NCI-H2107 treated with DMSO at 0.1 percent for 48 hours (cell line): ENCODE data around the gene GNB1.

Experiments
- DNase-seq: peaks from one replicate; lab custom pipeline; 2025; ENCODE audit not compliant: unreplicated experiment; lab: John Stamatoyannopoulos, UW

GNB1 gene

DNA sequence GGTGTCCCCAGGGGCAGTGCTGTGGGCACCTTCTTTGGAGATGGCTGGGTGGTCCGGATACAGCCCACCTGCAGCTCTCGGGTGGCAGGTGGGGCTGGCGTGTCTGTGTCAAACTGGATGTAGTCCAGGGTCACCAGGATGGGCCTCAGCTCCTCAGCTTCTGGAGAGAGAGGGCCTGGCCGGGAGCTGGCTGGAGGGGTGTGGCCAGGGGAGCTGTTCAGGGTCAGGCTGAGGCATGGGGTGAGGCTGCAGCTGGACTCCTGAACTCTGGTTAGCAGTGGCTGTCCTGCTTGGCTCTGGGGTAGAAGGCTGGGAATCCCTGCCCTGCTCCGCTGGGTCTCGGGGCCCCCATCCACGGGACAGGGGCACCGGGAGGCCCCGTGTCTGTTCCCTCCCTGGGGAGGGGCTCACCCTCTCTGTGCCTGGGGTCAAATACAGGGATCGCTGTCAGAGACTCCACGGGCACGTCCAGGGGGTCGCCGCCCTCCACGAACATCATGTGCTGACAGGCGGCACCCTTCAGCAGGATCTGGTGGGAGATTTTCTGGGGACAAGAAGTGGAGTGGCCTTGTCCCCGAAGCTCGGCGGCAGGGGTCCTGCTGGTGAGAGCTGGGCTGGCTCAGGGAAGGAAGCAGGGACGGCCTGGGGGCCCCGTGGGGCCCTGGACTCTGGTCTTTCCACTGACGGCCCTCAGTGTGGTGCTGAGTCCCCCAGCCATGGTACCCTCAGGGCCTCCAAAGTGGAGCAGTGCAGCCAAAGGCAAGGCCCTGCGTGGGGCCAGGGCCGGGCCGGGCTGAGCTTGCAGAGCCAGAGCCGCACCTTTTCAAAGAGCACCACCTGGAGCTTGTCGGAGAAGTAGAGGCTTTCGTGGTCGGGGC, 32.3 kb upstream of the GNB1 start:
- DNase-seq = no peak

DNA sequence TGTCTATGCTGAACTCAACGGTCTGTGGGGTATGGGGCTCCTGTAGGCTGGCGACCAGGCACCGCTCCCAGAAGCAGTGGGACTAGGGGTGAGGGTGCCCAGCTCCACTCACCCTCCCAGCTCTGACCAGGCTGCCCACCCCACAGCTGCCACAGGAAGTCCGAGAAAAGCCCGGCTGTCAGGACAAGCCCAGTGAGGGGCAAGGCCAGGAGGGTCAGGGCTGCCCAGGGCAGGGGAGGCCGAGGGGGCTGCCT, 31.7 kb upstream of the GNB1 start:
- DNase-seq = no peak

- DNase-seq = no peak
These were observed 31.2 kb upstream of the GNB1 start for GRCh38 chr1:1921901-1922701.

DNA sequence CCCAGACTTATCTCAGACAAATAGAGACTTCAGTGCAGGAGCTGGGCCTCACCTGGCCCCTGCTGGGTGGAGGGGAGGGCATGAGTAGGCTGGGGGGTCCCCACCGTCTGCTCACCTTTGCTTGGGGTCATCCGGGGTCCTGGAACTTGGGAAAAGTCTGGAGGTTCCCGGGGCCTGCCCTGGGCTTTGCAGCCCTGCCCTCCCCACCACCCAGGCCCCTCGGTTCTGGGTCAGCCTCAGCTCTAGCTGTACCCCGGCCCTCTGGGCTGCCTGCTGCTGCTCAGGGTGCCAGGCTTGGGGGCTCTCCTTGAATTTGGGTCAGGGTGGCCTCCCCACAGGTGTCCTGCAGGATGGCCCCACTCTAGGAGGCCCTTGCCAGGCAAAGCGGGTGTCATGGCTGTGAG, 30.6 kb upstream of the GNB1 start:
- DNase-seq = no peak

- no peak for DNase-seq
These were observed 29.9 kb upstream of the GNB1 start for GRCh38 chr1:1920608-1921458.

- DNase-seq = no peak
These were observed 29.2 kb upstream of the GNB1 start for GRCh38 chr1:1920057-1920607.

- peak; percentile 23 for DNase-seq
These were observed 28.6 kb upstream of the GNB1 start for GRCh38 chr1:1919304-1920056.

DNA sequence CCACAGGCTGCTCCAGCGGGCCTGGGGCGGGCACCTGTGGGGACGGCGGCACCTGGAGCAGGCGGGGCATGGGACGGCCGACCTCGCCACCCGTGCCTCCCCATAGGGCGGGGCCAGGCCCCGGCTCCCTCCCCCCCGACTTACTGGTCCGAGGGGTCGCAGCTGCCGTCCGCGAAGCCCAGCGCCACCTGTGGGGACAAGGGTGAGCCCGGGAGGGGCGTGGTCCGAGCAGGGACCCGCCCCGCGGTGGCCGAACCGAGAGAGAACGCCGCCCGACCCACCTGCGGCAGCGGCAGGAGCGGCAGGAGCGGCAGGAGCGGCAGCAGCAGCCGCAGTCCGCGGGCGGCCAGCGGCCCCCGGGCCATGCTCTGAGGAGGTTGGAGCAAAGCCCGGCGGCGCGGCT, 28.0 kb upstream of the GNB1 start, which contains the start of gene TMEM52:
Gene TMEM52 (minus strand): TSS at position 379 of the 403 bp plus-strand sequence. CDS start 14 bp downstream, at position 365.
- no peak for DNase-seq

DNA sequence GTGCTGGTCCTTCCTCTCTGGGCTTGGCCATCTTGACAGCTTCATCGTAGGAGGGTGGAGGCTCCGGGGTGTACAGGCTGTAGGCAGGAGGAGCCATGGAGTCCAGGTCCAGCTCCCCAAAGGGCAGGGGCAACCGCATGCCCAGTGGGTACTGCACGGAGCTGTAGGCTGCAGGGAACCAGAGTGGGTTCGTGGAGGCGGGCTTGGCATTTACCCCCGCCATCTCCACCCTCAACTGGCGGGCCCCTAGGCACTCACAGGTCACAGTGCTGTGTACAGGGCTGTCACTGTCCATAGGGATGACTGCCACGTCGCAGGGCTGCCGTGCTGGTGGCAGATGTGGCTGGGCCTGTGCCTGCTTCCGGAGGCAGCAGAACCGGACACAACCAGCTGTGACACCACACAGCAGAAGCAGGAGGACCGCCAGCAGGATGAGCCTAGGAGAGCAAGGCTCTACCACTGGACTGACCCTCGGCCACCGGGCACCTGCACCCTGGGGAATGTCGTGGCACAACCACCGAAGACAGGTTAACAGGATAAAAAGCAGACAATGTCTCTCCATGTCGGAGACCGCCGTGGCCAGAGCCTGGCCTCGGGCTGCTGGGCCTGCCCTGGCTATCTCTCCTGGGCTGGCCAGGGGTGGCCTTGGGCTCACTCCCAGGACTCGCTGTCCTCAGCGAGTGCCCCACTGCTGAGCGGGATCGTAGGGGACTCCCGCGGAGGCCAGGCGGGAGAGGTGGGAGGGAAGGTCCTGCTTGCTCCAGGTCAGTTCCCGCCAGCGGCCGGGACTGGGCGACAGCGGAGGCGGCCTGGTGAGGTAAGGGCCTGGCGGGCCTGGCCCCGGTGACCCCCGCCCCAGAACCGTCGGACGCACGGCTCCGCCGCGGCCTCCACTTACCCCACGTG, 27.4 kb upstream of the GNB1 start:
- no peak for DNase-seq

DNA sequence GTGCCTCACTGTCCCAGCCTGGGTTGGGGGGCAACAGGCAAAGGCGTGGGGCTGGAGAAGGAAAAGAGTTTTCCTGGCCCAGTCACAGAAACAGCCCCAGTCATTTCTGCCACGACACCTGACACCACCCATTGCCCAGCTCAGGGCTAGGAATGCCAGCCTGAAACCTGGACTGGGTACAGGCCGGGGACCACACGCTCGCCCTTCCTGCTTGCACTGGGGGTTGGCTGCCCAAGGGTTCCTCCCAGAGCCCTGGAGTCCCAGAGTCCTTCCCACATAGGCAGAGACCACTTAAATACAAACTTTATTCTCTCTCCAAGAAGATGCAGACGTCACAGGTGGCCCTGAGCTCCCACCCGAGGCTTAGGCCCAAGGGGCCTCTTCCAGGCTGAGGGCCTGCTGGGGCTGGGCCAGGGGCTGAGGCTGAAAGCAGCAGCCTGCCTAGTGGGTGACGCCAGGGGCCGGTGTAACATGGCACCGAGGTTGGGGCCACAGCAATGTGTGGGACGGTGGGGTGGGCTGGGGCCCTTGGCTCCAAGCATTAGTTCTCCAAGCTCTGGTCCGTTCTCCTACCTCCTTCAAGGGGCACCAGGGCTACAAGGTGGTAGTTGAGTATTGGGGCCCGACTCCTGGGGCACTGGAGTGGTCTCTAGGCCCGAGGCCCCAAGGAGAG, 26.6 kb upstream of the GNB1 start:
- DNase-seq = no peak

- no peak for DNase-seq
These were observed 26.0 kb upstream of the GNB1 start for GRCh38 chr1:1916851-1917251.

DNA sequence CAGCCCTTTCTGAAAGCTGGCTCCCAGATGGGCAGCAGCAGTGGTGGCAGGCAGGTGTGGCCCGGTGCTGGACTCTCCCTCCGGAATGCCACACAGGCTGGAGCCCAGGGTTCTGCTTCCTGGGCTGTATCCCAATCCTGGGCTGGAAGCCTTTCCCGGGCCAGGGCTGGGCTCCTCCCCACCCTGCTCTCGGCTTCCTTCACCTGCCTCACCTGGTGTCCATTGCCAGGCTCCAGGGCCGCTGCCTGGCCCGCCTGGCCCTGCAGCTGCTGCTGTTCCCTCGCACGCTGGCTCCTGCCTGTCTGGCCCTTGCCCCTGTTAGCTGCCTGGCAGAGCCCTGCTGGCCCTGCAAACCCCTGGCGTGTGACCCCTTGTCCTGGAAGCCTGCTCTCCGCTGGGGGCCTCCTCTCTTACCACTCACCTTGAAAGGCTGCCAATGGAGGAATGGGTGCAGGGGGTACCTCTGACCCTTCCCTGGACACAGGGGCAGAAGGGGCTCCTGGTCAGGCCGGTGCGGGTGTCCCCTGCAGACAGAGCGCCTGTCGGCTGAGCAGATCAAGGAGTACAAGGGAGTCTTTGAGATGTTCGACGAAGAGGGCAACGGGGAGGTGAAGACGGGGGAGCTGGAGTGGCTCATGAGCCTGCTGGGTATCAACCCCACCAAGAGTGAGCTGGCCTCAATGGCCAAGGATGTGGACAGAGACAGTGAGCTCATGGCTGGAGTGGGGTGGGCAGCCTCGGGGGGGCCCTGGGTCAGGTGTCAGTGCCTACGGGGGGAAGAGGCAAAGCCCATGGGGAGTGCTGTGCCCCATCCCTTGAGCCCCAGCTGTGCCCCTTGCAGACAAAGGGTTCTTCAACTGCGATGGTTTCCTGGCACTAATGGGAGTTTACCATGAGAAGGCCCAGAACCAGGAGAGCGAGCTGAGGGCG, 25.3 kb upstream of the GNB1 start:
- DNase-seq = no peak

DNA sequence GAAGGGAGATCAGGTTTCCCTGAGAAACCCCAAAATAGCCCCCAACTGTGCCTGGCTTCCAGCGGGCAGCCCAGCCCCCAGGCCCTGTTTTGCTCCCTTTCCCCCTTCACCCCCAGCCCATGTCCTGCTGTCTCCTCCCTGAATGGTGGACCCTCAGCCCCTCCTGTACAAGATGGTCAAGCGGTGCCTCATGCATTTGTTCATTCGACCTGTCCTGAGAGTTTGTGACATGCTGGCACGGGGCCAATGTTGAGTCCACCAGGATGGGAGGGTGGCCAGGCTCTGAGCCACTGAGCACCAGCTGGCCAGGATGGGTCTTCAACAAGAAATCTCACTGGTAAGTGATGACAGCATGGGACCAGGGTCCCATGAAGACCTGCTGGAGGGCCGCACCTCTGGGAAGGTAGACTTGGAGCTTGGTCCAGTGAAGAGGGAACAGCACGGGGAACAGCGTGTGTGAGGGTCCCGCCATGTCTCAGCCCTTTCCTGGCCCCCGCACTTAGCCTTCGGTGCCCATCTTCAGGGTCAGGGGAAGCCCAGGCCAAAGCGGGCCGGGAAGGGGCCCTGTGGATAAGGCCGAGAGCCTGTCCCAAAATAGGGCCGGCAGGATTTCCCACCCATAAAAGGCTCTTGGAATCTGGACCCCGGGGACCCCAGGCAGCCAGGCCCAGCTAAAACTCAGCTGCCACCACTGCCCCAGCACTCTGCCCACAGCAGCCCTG, 24.2 kb upstream of the GNB1 start, which contains the start of gene CALML6:
Gene CALML6 (plus strand): TSS at position 290 of the 722 bp plus-strand sequence. CDS start 21 bp downstream, at position 311.
- no peak for DNase-seq

DNA sequence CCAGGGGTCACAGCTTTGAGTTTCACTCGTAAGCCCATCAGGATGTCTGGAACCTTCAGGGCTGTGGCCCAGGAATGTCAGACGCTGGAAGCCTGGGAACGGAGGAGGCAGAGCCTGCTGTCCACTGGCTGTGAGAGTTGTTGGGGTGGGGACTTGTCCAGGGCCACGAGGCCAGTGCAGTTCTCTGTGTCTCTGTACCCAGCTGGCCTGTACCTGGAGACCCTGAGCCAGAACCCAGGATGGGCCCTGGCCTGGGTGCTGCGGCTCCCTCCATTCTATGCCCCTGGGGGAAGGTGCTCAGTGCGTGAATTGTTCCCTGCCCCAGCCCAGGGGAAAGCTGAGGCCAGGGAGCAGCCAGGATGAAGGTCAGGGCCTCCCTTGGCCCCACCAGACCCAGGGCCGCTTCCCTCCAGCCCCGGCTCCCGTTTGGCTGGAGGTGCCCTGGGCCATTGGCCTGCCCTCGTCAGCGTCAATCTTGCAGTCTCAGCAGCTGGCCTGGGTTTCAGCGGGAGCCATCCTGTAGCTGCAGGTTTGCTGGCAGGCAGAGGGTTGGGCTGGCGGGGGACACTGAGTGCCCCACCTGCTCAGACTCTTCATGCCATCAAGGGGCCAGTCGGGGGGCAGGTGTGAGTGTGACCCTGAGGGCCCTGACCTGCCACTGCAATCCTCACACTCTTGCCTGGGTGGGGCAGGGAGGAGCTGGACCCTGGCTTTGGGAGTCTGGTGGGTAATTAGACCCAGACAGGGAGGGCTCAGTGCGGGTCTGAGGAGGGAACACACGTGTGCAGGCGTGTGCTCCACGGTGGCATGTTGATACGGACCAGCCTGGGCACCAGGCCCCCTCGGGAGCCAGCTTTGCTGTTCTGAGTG, 23.4 kb upstream of the GNB1 start:
- DNase-seq = no peak

- DNase-seq = no peak
These were observed 20.6 kb upstream of the GNB1 start for GRCh38 chr1:1911350-1912041.
